Prostate gland (tissue), 2 donors: ENCODE data around the gene GPR25. TPM values are rescaled to one million over a fixed set of nuclear protein-coding genes. Genes with fewer than 3 reads are reported as not detected.

ENCODE experiments used
- DNase-seq: peaks from one replicate; pipeline ENCODE4 v3.0.0-alpha.2; 2019; ENCODE audit warnings: low spot score
- H3K27ac ChIP-seq, 2 donors: fragments of 200-600 bp; sonication (generic); 2 replicates each; pipeline ENCODE4 v1.5.1; 2017 to 2019
- H3K27me3 ChIP-seq: fragments of 200-600 bp; sonication (generic); replicated peaks from 2 replicates; pipeline ENCODE4 v1.5.1; 2019; ENCODE audit not compliant: insufficient read depth
- H3K36me3 ChIP-seq, 2 donors: fragments of 200-600 bp; sonication (generic); 1 replicate in 1 of 2; 2 replicates in 1 of 2; pipeline versions ENCODE4 v1.5.1 to v1.8.1; 2017 to 2019
- H3K4me1 ChIP-seq: fragments of 200-600 bp; sonication (generic); replicated peaks from 2 replicates; pipeline ENCODE4 v1.5.1; 2019
- H3K4me3 ChIP-seq, 2 donors: fragments of 200-600 bp; sonication (generic); 2 replicates each; pipeline ENCODE4 v1.5.1; 2017 to 2019
- H3K9me3 ChIP-seq: fragments of 200-600 bp; sonication (generic); 2 replicates; pipeline ENCODE4 v1.5.1; 2017
- POLR2A ChIP-seq: fragments of 450-650 bp; IDR thresholded peaks from one replicate; pipeline ENCODE4 v1.6.1; 2016; ENCODE audit warnings: antibody characterized with exemption, mild to moderate bottlenecking
- POLR2AphosphoS5 ChIP-seq: sonication (generic); formaldehyde crosslinking; IDR thresholded peaks from one replicate; pipeline ENCODE4 v1.6.1; 2017; ENCODE audit warnings: antibody characterized with exemption
- WGBS: methylation state at CpG from one replicate; pipeline ENCODE4 v1.1.5; 2018; 5-methylcytosine and 5-hydroxymethylcytosine counted together
- intact Hi-C: fragments of 100-400 bp; cut with DNase I; formaldehyde crosslinking; loops from one replicate; pipeline ENCODE4 v1.14.2; 2022
- total RNA-seq, 2 donors: library from RNA; depleted of rRNA; stranded (reverse); fragments of >200 nt; gene quantifications; one replicate each; pipeline ENCODE4 v1.1.0, GENCODE V29; 2016
- TF ChIP-seq, protein P1 (sequence below), 4 experiments: fragments of 200-600 bp in 2 of 4; fragments of 450-650 bp in 2 of 4; sonication (generic) in 2 of 4; IDR thresholded peaks; 1 replicate in 3 of 4; 2 replicates in 1 of 4; pipeline ENCODE4 v1.5.1; 2016 to 2019; ENCODE audit warnings: antibody characterized with exemption in 4 of 4, mild to moderate bottlenecking in 2 of 4, moderate library complexity in 2 of 4

GPR25 gene
- total RNA-seq, 2 donors from 2014 or later: 1.2 TPM; not detected in 1

GRCh38 chr1:200886594-200886993, 13.8 kb downstream of the GPR25 start:
- Histone ChIP-seq H3K4me1 (no peaks in the 10 kb centered on the region), H3K4me3 (no peak overlapping the region), H3K36me3 (no peaks in the 10 kb centered on the region), H3K27me3 (no peaks in the 10 kb centered on the region), H3K9me3 (no peaks in the 10 kb centered on the region), H3K27ac (no peak overlapping the region)
- 88% methylated on average over 2 of the region's 2 CpGs for WGBS
- DNase-seq: no peak
- intact Hi-C loops: no loop called here
- TF ChIP-seq POLR2A (no peak), POLR2AphosphoS5 (no peak)
- TF ChIP-seq, protein P1, sequence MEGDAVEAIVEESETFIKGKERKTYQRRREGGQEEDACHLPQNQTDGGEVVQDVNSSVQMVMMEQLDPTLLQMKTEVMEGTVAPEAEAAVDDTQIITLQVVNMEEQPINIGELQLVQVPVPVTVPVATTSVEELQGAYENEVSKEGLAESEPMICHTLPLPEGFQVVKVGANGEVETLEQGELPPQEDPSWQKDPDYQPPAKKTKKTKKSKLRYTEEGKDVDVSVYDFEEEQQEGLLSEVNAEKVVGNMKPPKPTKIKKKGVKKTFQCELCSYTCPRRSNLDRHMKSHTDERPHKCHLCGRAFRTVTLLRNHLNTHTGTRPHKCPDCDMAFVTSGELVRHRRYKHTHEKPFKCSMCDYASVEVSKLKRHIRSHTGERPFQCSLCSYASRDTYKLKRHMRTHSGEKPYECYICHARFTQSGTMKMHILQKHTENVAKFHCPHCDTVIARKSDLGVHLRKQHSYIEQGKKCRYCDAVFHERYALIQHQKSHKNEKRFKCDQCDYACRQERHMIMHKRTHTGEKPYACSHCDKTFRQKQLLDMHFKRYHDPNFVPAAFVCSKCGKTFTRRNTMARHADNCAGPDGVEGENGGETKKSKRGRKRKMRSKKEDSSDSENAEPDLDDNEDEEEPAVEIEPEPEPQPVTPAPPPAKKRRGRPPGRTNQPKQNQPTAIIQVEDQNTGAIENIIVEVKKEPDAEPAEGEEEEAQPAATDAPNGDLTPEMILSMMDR (IDR thresholded peaks at IDR 0.05): no peak

DNA sequence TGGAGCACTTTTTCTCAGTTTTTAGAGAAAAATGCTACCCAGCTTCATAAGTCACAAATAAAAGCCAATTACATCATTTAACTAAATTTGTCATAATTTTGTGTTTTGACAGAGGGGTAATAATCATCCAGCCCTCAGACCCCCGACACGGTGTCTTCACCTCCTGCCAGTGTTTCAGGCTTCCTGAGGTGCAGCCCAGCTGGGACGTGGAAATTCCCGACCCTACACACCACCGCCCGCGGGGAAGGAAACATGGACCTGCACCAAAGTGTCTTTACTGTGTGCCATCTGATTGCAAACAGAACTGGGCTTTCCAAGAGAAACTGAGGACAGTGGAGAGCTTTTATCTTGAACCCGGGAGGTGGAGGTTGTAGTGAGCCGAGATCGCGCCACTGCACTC, 14.3 kb downstream of the GPR25 start:
- no peak for TF ChIP-seq POLR2A
- no peak for TF ChIP-seq POLR2AphosphoS5
- TF ChIP-seq, protein P1 (IDR thresholded peaks at IDR 0.05): no peak
- no peaks in the 10 kb centered on the region for H3K4me1 ChIP-seq
- intact Hi-C loops: no loop called here
- DNase-seq: no peak
- WGBS: 83% methylated on average over 11 of the region's 11 CpGs
- no peaks in the 10 kb centered on the region for H3K27me3 ChIP-seq
- H3K9me3 ChIP-seq: no peaks in the 10 kb centered on the region
- no peak overlapping the region for H3K4me3 ChIP-seq
- H3K27ac ChIP-seq: no peak overlapping the region
- no peaks in the 10 kb centered on the region for H3K36me3 ChIP-seq

- TF ChIP-seq POLR2AphosphoS5 (no peak), POLR2A (no peak)
- TF ChIP-seq, protein P1 (IDR thresholded peaks at IDR 0.05): no peak
- Histone ChIP-seq H3K27ac (no peak overlapping the region), H3K9me3 (no peaks in the 10 kb centered on the region), H3K27me3 (no peaks in the 10 kb centered on the region), H3K4me1 (no peaks in the 10 kb centered on the region), H3K36me3 (no peaks in the 10 kb centered on the region), H3K4me3 (no peak overlapping the region)
- intact Hi-C loops: no loop called here
- no peak for DNase-seq
- WGBS: 83% methylated on average over 9 of the region's 9 CpGs
Measured at GRCh38 chr1:200887772-200888348, 15.1 kb downstream of the GPR25 start.

GRCh38 chr1:200888349-200888838, 15.6 kb downstream of the GPR25 start:
- no peaks in the 10 kb centered on the region for H3K27me3 ChIP-seq
- no peaks in the 10 kb centered on the region for H3K4me1 ChIP-seq
- no peak for DNase-seq
- no peak for TF ChIP-seq POLR2A
- TF ChIP-seq POLR2AphosphoS5: no peak
- H3K36me3 ChIP-seq: no peaks in the 10 kb centered on the region
- intact Hi-C loops: no loop called here
- H3K9me3 ChIP-seq: no peaks in the 10 kb centered on the region
- WGBS: 76% methylated on average over 7 of the region's 7 CpGs
- no peak overlapping the region for H3K4me3 ChIP-seq
- no peak overlapping the region for H3K27ac ChIP-seq

GRCh38 chr1:200889571-200889970, 16.8 kb downstream of the GPR25 start:
- DNase-seq: no peak
- no peaks in the 10 kb centered on the region for H3K4me1 ChIP-seq
- no peaks in the 10 kb centered on the region for H3K36me3 ChIP-seq
- 94% methylated on average over 2 of the region's 2 CpGs for WGBS
- intact Hi-C loops: no loop called here
- no peak overlapping the region for H3K27ac ChIP-seq
- H3K27me3 ChIP-seq: no peaks in the 10 kb centered on the region
- H3K9me3 ChIP-seq: no peaks in the 10 kb centered on the region
- TF ChIP-seq POLR2AphosphoS5 (no peak), POLR2A (no peak)
- TF ChIP-seq, protein P1 (IDR thresholded peaks at IDR 0.05): no peak
- H3K4me3 ChIP-seq: no peak overlapping the region
